AG04450 (cell line): ENCODE data around the gene PXDN. TPM values are rescaled to one million over a fixed set of nuclear protein-coding genes. Genes with fewer than 3 reads are reported as not detected.

Source experiments
- CTCF ChIA-PET: fragments of 300-600, 350-600 bp; formaldehyde crosslinking; extraction: SDS; loops from one replicate; lab custom pipeline; 2022; ENCODE audit warnings: antibody characterized with exemption, inconsistent platforms; lab: Charles Lee
- POLR2A ChIA-PET: fragments of 350-600 bp; formaldehyde crosslinking; extraction: SDS; loops from one replicate; lab custom pipeline; 2021; ENCODE audit warnings: antibody characterized with exemption, inconsistent platforms; lab: Yijun Ruan, JAX
- DNase-seq: peaks from one replicate; pipeline ENCODE4 v3.0.0-alpha.2; 2011; ENCODE audit warnings: low read depth, low spot score
- H3K27ac ChIP-seq: one replicate; pipeline ENCODE4 v1.5.1; 2012; ENCODE audit warnings: low read depth, low read length, control low read depth
- H3K27me3 ChIP-seq: one replicate; pipeline ENCODE4 v1.6.0; 2012; ENCODE audit warnings: low read length; ENCODE audit not compliant: control insufficient read depth, insufficient read depth
- H3K4me3 ChIP-seq: 2 replicates; pipeline ENCODE4 v1.5.1; 2011; ENCODE audit warnings: mild to moderate bottlenecking, low read depth, low read length, control low read depth
- H3K9me3 ChIP-seq: 2 replicates; pipeline ENCODE4 v1.5.1; 2012; ENCODE audit warnings: low read length; ENCODE audit not compliant: control insufficient read depth, insufficient read depth
- polyA plus RNA-seq: library from polyadenylated mRNA; depleted of rRNA; stranded (reverse); fragments of >200 nt; gene quantifications from 2 replicates; pipeline ENCODE4 v1.2.3, GENCODE V29; 2011
- TF ChIP-seq, protein P1 (sequence below): IDR thresholded peaks from 2 replicates; pipeline ENCODE4 v1.5.1; 2011; ENCODE audit warnings: low read depth, low read length, control low read depth, inconsistent platforms

PXDN gene
- polyA plus RNA-seq, 1 experiment: 271 TPM

- Histone ChIP-seq H3K4me3 (no peak overlapping the region), H3K27ac (no peak overlapping the region), H3K27me3 (no peaks in the 10 kb centered on the region), H3K9me3 (no peaks in the 10 kb centered on the region; the same call in 1 of the 2 replicates)
- CTCF ChIA-PET: interaction anchor here (1.2 kb wide), 2 partner anchors 7 to 138 kb away, joined by 3 read pairs; no protein-coding TSS in a partner anchor
- DNase-seq: no peak
- TF ChIP-seq, protein P1, sequence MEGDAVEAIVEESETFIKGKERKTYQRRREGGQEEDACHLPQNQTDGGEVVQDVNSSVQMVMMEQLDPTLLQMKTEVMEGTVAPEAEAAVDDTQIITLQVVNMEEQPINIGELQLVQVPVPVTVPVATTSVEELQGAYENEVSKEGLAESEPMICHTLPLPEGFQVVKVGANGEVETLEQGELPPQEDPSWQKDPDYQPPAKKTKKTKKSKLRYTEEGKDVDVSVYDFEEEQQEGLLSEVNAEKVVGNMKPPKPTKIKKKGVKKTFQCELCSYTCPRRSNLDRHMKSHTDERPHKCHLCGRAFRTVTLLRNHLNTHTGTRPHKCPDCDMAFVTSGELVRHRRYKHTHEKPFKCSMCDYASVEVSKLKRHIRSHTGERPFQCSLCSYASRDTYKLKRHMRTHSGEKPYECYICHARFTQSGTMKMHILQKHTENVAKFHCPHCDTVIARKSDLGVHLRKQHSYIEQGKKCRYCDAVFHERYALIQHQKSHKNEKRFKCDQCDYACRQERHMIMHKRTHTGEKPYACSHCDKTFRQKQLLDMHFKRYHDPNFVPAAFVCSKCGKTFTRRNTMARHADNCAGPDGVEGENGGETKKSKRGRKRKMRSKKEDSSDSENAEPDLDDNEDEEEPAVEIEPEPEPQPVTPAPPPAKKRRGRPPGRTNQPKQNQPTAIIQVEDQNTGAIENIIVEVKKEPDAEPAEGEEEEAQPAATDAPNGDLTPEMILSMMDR: no peak
- POLR2A ChIA-PET: no interaction called here
Observed at GRCh38 chr2:1612391-1613077, 131.8 kb downstream of the PXDN start.

GRCh38 chr2:1611886-1612285, 132.4 kb downstream of the PXDN start:
- POLR2A ChIA-PET: no interaction called here
- TF ChIP-seq, protein P1: no peak
- H3K27ac ChIP-seq: no peak overlapping the region

GRCh38 chr2:1610096-1610485, 134.2 kb downstream of the PXDN start:
- Histone ChIP-seq H3K9me3 (no peaks in the 10 kb centered on the region; the same call in 1 of the 2 replicates), H3K27me3 (no peaks in the 10 kb centered on the region), H3K4me3 (no peak overlapping the region), H3K27ac (no peak overlapping the region)
- ChIA-PET CTCF (no interaction called here), POLR2A (no interaction called here)
- no peak for DNase-seq
- TF ChIP-seq, protein P1: no peak

More at GRCh38 chr2:1611886-1612285, 132.4 kb downstream of the PXDN start:
- no peak overlapping the region for H3K4me3 ChIP-seq
- CTCF ChIA-PET: no interaction called here
- H3K9me3 ChIP-seq: no peaks in the 10 kb centered on the region; the same call in 1 of the 2 replicates
- no peaks in the 10 kb centered on the region for H3K27me3 ChIP-seq
- no peak for DNase-seq

- Histone ChIP-seq H3K27ac (no peak overlapping the region), H3K27me3 (no peaks in the 10 kb centered on the region), H3K4me3 (no peak overlapping the region), H3K9me3 (no peaks in the 10 kb centered on the region; the same call in 1 of the 2 replicates)
- CTCF ChIA-PET: no interaction called here
- POLR2A ChIA-PET: no interaction called here
- no peak for DNase-seq
- TF ChIP-seq, protein P1: no peak
Observed at GRCh38 chr2:1609485-1610095, 134.7 kb downstream of the PXDN start.

GRCh38 chr2:1609040-1609439, 135.3 kb downstream of the PXDN start:
- TF ChIP-seq, protein P1: no peak
- no peak overlapping the region for H3K27ac ChIP-seq
- no peaks in the 10 kb centered on the region for H3K27me3 ChIP-seq
- no peaks in the 10 kb centered on the region; the same call in 1 of the 2 replicates for H3K9me3 ChIP-seq
- ChIA-PET CTCF (interaction anchor here (0.6 kb wide), 1 partner anchor 124 kb away, joined by 5 read pairs; no protein-coding TSS in a partner anchor), POLR2A (no interaction called here)
- H3K4me3 ChIP-seq: no peak overlapping the region
- DNase-seq: no peak
